Measurements from ENCODE around the gene TUFM. TPM values are rescaled to one million over a fixed set of nuclear protein-coding genes. Genes with fewer than 3 reads are reported as not detected.
A peak's percentile ranks its signal among the peaks of the same experiment; 100 is the strongest.

TUFM gene
- total and polyA plus RNA-seq, 9 donors = 75.7 to 123 (median 106) TPM

DNA sequence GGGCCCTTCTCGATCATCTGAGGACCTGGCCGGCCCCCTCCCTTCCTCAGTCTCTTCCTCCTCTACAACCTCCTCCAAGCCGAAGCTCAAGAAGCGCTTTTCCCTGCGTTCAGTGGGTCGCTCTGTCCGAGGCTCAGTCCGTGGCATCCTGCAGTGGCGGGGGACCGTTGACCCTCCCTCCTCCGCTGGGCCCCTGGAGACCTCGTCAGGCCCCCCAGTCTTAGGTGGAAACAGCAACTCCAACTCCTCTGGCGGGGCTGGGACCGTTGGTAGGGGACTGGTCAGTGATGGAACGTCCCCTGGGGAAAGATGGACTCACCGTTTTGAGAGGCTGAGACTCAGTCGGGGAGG, 20.3 kb upstream of the TUFM start:
- Histone ChIP-seq H3K27ac (no peak overlapping the region), H3K36me3 (no peaks in the 10 kb centered on the region), H3K4me1 (ENCODE audit: insufficient read depth) (peaks cover 2% of the 10 kb centered on the region), H3K27me3 (no peaks in the 10 kb centered on the region), H3K4me3 (no peak overlapping the region), H3K9me3 (no peaks in the 10 kb centered on the region)
- TF ChIP-seq EP300 (IDR thresholded peaks at IDR 0.05) (no peak), POLR2A (IDR thresholded peaks at IDR 0.05) (no peak)
- TF ChIP-seq, protein P1, sequence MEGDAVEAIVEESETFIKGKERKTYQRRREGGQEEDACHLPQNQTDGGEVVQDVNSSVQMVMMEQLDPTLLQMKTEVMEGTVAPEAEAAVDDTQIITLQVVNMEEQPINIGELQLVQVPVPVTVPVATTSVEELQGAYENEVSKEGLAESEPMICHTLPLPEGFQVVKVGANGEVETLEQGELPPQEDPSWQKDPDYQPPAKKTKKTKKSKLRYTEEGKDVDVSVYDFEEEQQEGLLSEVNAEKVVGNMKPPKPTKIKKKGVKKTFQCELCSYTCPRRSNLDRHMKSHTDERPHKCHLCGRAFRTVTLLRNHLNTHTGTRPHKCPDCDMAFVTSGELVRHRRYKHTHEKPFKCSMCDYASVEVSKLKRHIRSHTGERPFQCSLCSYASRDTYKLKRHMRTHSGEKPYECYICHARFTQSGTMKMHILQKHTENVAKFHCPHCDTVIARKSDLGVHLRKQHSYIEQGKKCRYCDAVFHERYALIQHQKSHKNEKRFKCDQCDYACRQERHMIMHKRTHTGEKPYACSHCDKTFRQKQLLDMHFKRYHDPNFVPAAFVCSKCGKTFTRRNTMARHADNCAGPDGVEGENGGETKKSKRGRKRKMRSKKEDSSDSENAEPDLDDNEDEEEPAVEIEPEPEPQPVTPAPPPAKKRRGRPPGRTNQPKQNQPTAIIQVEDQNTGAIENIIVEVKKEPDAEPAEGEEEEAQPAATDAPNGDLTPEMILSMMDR (IDR thresholded peaks at IDR 0.05) = no peak
- no peak for DNase-seq
- intact Hi-C loops (cut with DNase I) = loop anchor here in 1 of 4 donors (10.0 kb wide), 1 partner anchor 58 kb away; the partner anchor contains the start of gene RABEP2
- 70 to 74% (median 73%) methylated on average over 17 of the region's 17 CpGs for WGBS, 3 donors

DNA sequence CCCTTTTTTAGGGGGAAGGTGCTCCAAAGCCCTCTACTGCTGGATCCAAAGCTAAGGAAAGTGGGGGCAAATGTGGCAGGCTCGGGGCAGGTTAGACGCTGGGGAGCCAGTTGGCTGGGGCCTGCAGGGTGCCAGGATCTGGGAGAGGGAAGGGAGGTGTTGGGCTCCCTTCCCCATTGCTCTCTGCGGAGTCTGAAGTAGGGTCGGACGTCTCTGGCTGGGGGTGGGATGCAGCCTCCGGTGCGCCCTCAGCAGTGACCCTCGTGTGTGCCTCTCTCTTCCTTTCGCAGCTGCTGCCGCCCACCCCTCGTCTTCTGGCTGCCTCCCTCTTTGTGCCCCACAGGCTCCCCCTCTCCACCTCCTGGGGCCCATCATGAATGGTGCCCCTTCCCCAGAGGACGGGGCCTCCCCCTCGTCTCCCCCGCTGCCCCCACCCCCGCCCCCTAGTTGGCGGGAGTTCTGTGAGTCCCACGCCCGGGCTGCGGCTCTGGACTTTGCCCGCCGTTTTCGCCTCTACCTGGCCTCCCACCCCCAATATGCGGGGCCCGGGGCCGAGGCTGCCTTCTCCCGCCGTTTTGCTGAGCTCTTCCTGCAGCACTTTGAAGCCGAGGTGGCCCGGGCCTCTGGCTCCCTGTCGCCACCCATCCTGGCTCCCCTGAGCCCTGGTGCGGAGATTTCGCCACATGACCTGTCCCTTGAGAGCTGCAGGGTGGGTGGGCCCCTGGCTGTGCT, 19.7 kb upstream of the TUFM start:
- H3K9me3 ChIP-seq = no peaks in the 10 kb centered on the region
- WGBS, 3 donors = 56 to 62% (median 61%) methylated on average over 31 to 32 of the region's 32 CpGs
- H3K4me3 ChIP-seq = no peak overlapping the region

DNA sequence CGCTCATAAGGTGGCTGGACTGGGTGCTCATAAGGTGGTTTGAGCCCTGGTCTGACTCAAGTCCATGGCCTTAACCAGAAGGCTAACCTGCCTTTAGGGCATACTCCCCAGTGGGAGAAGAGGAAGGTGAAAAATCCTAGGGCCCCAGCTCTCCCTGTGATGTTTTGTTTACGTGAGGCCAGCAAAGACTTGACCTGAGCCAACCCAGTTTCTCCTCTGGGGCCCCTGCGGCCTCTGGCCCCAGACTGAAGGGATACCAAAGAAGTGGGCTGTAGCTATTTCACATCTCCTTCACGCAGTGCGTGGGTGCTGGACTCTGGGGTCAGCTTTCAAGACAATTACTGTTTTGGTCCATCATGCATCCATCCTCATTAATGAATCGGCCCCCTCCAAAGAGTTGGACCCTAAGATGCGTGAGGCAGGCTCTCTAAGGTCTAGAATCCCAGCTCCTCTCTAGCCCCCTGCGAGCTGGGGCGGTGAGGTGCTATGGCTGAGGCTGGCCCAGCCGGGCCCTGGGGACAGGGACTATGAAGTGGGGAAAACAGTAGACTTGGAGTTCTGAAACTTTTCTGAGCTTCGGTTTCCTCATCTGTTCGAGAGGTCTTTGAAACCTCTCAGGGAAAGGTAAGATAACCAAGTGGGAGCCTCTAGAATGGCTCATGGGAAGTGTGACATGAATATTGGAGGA, 19.0 kb upstream of the TUFM start:
- DNase-seq = no peak
- 67 to 74% (median 71%) methylated on average over 12 of the region's 12 CpGs for WGBS, 3 donors
- intact Hi-C loops (cut with DNase I) = loop anchor here in 1 of 4 donors (10.0 kb wide), 1 partner anchor 60 kb away; the partner anchor contains the start of gene RABEP2
- H3K4me3 ChIP-seq = no peak overlapping the region
- H3K27me3 ChIP-seq = no peaks in the 10 kb centered on the region
- H3K4me1 ChIP-seq (ENCODE audit: insufficient read depth) = peaks cover 2% of the 10 kb centered on the region
- no peaks in the 10 kb centered on the region for H3K9me3 ChIP-seq
- no peak for TF ChIP-seq EP300 (IDR thresholded peaks at IDR 0.05)
- TF ChIP-seq POLR2A (IDR thresholded peaks at IDR 0.05) = no peak
- TF ChIP-seq, protein P1 (IDR thresholded peaks at IDR 0.05) = no peak
- no peak overlapping the region for H3K27ac ChIP-seq
- no peaks in the 10 kb centered on the region for H3K36me3 ChIP-seq

More for the DNA sequence above, 19.7 kb upstream of the TUFM start:
- H3K27me3 ChIP-seq = no peaks in the 10 kb centered on the region
- no peak for DNase-seq
- H3K4me1 ChIP-seq (ENCODE audit: insufficient read depth) = peaks cover 2% of the 10 kb centered on the region
- no peak overlapping the region for H3K27ac ChIP-seq
- no peaks in the 10 kb centered on the region for H3K36me3 ChIP-seq
- intact Hi-C loops (cut with DNase I) = loop anchor here in 1 of 4 donors (10.0 kb wide), 1 partner anchor 59 kb away; the partner anchor contains the start of gene RABEP2
- no peak for TF ChIP-seq EP300 (IDR thresholded peaks at IDR 0.05)

DNA sequence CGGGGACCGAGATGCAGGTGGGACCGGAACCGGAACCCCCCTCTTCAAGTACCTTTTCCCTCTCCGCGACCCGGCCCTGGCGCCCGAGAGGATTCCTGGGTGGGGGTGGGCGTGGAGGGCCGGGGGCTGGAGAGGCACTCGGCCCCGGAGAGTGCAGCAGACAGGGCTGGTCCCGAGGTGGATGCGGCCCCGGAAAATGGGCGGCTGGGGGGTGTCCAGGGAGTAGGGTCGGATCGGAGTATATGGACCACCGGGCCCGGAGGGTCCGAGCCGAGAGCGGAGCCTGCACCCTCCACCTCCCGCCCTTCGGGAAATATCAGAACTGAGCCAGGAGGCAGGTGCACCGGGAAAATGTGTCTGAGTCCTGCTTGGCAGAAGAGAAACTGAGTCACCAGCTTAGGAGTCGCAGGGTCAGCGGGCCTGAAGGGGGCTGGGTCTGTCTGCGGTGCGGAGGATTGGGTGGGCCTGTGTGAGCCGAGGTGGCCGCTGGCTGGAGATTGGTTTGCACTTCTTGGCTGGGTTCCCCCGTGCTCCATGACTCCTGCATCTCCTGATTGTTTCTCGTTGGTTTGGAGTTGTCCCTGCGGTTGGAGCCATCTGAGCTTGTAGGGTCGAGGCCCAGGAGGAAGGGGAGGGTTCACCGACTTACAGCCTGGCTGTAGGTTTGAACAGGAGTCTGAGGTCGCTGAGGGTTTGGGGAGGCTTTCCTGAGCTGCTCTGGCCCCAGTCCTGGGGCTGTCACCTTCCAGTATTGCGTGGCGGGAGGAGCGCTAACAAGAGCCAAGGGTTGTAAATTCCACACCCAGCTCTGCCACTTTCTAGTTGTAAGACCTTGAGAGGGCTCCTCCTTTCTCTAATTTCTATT, 18.0 kb upstream of the TUFM start:
- no peaks in the 10 kb centered on the region for H3K36me3 ChIP-seq
- intact Hi-C loops (cut with DNase I) = loop anchor here in 2 of 4 donors (2.0 to 10.0 kb wide), 3 partner anchors 17 to 83 kb away; partner anchors contain the start of genes TUFM (in 2 of the 2) and RABEP2 (in 1 of the 2)
- DNase-seq = peak; percentile 47 to 64 (median 55)
- TF ChIP-seq POLR2A (IDR thresholded peaks at IDR 0.05) (no peak), EP300 (IDR thresholded peaks at IDR 0.05) (no peak)
- TF ChIP-seq, protein P1 (IDR thresholded peaks at IDR 0.05) = no peak
- H3K27me3 ChIP-seq = no peaks in the 10 kb centered on the region
- H3K27ac ChIP-seq = peak overlapping the region; percentile 79 to 85
- H3K4me1 ChIP-seq (ENCODE audit: insufficient read depth) = peaks cover 2% of the 10 kb centered on the region
- 1% methylated on average over 39 to 42 of the region's 42 CpGs for WGBS, 3 donors
- no peaks in the 10 kb centered on the region for H3K9me3 ChIP-seq
- peak overlapping the region; percentile 98 for H3K4me3 ChIP-seq

Data from ovary (tissue), 9 donors.